ENCODE measurements around the gene RSPH1.
A peak's percentile ranks its signal among the peaks of the same experiment; 100 is the strongest.

DNA sequence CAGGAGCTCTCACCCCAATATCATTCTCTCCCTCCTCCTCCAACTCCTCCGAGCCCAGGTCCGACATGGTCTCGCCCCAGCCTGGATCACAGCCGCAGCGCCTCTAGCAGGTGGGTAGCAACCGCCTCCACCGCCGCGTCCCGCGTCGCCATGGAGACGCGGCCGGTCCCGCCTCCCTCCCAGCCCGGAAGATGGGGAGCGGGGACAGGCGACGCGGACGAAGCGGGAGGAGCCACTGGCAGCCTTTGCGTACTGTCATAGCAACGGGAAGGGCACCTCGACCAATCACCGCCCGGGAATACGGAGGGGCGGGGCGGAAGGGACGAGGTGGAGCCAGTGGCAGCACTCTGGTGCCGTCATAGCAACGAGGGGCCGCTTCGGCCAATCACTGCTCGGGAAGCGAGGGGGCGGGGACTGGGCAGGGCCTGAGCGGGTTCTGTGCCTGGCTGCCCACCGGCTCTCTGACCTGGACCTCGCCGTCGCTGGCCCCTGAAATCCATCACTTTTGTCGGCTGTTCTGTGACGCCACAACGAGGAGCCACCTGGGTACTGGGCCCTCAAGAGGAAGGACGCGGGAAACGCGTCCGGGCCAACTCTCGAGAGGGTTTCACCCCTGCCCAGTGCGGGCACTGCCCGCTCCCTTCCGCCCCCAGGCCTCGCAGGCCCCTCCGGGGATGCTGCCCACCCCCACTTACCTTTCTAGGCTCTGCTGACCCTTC, at the start of gene RSPH1:
- no peak for TF ChIP-seq CTCF (IDR thresholded peaks at IDR 0.05)
- peak; percentile 26 to 82 (median 68) for TF ChIP-seq POLR2AphosphoS5 (IDR thresholded peaks at IDR 0.05)

Data from transverse colon (tissue), 4 donors.